DOHH2 (cell line): ENCODE results near the gene GOSR2.
A peak's percentile ranks its signal among the peaks of the same experiment; 100 is the strongest.
"Not testable (repeated sequence)": the region's sequence is repeated elsewhere in the genome, so short reads cannot be mapped to it uniquely, and the experiment has no call there.

Experiments used
- H3F3A ChIP-seq: fragments of 200-600 bp; sonication (generic), shearing (Covaris generic); 2 replicates; pipeline ENCODE4 v1.6.0; 2016; ENCODE audit warnings: antibody characterized with exemption, mild to moderate bottlenecking; ENCODE audit not compliant: control insufficient read depth, insufficient read depth
- H3K27ac ChIP-seq: fragments of 200-600 bp; sonication (generic); 2 replicates; pipeline ENCODE4 v1.5.1; 2014; ENCODE audit warnings: low read depth, mild to moderate bottlenecking, low read length, moderate library complexity
- H3K27me3 ChIP-seq: fragments of 200-600 bp; sonication (generic); 2 replicates; pipeline ENCODE4 v1.6.1; 2014; ENCODE audit warnings: mild to moderate bottlenecking, low read length, mixed read lengths; ENCODE audit not compliant: control insufficient read depth
- H3K36me3 ChIP-seq: fragments of 200-600 bp; sonication (generic); 2 replicates; pipeline ENCODE4 v1.6.1; 2014; ENCODE audit warnings: mild to moderate bottlenecking, low read length, moderate library complexity, mixed read lengths; ENCODE audit not compliant: control insufficient read depth
- H3K4me1 ChIP-seq: fragments of 200-600 bp; sonication (generic); 2 replicates; pipeline ENCODE4 v1.6.1; 2014; ENCODE audit warnings: mild to moderate bottlenecking, low read length, mixed read lengths; ENCODE audit not compliant: control insufficient read depth
- H3K4me2 ChIP-seq: fragments of 200-600 bp; sonication (generic); 2 replicates; pipeline ENCODE4 v1.6.0; 2014; ENCODE audit warnings: mild to moderate bottlenecking, low read length, moderate library complexity
- H3K4me3 ChIP-seq: fragments of 200-600 bp; sonication (generic); 2 replicates; pipeline ENCODE4 v1.5.1; 2014; ENCODE audit warnings: mild to moderate bottlenecking, low read length, mixed read lengths
- H3K79me2 ChIP-seq: fragments of 200-600 bp; sonication (generic); 2 replicates; pipeline ENCODE4 v1.6.1; 2014; ENCODE audit warnings: mild to moderate bottlenecking, low read length, mixed read lengths; ENCODE audit not compliant: control insufficient read depth
- H3K9me2 ChIP-seq: fragments of 200-600 bp; sonication (generic); replicated peaks from 2 replicates; pipeline ENCODE4 v1.6.1; 2014; ENCODE audit warnings: mild to moderate bottlenecking, low read length, mixed read lengths; ENCODE audit not compliant: control insufficient read depth
- H3K9me3 ChIP-seq: fragments of 200-600 bp; sonication (generic); 2 replicates; pipeline ENCODE4 v1.6.1; 2014; ENCODE audit warnings: antibody characterized with exemption, low read length, mixed read lengths; ENCODE audit not compliant: control insufficient read depth, insufficient read depth
- H4K20me1 ChIP-seq: fragments of 200-600 bp; sonication (generic); 2 replicates; pipeline ENCODE4 v1.6.0; 2014; ENCODE audit warnings: low read depth, mild to moderate bottlenecking, antibody characterized with exemption, low read length, moderate library complexity; ENCODE audit not compliant: control insufficient read depth, insufficient read depth
- EZH2phosphoT487 ChIP-seq: fragments of 200-600 bp; sonication (generic); IDR thresholded peaks from 2 replicates; pipeline ENCODE4 v1.6.1; 2017; ENCODE audit warnings: borderline replicate concordance, mild to moderate bottlenecking, antibody characterized with exemption, low read length, moderate library complexity, mixed read lengths
- TF ChIP-seq, protein P1 (sequence below): fragments of 200-600 bp; sonication (generic); IDR thresholded peaks from one replicate; pipeline ENCODE4 v1.5.1; 2014; ENCODE audit warnings: antibody characterized with exemption, mild to moderate bottlenecking, low read depth, low read length; ENCODE audit not compliant: poor library complexity, severe bottlenecking

Gene GOSR2

GRCh38 chr17:46916623-46917022 lies 6.3 kb upstream of the GOSR2 start:
- H3K27ac ChIP-seq: no peak overlapping the region
- TF ChIP-seq, protein P1, sequence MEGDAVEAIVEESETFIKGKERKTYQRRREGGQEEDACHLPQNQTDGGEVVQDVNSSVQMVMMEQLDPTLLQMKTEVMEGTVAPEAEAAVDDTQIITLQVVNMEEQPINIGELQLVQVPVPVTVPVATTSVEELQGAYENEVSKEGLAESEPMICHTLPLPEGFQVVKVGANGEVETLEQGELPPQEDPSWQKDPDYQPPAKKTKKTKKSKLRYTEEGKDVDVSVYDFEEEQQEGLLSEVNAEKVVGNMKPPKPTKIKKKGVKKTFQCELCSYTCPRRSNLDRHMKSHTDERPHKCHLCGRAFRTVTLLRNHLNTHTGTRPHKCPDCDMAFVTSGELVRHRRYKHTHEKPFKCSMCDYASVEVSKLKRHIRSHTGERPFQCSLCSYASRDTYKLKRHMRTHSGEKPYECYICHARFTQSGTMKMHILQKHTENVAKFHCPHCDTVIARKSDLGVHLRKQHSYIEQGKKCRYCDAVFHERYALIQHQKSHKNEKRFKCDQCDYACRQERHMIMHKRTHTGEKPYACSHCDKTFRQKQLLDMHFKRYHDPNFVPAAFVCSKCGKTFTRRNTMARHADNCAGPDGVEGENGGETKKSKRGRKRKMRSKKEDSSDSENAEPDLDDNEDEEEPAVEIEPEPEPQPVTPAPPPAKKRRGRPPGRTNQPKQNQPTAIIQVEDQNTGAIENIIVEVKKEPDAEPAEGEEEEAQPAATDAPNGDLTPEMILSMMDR: no peak
- H3K9me2 ChIP-seq: no peaks in the 10 kb centered on the region
- no peaks in the 10 kb centered on the region for H3F3A ChIP-seq
- no peak overlapping the region for H3K4me2 ChIP-seq
- H3K27me3 ChIP-seq: no peaks in the 10 kb centered on the region
- no peaks in the 10 kb centered on the region for H4K20me1 ChIP-seq
- H3K9me3 ChIP-seq: no peaks in the 10 kb centered on the region
- no peaks in the 10 kb centered on the region for H3K4me1 ChIP-seq
- no peaks in the 10 kb centered on the region for H3K36me3 ChIP-seq
- H3K4me3 ChIP-seq: no peak overlapping the region
- no peaks in the 10 kb centered on the region for H3K79me2 ChIP-seq

- H3K79me2 ChIP-seq: no peaks in the 10 kb centered on the region
- TF ChIP-seq, protein P1: no peak
- no peak for TF ChIP-seq EZH2phosphoT487
- no peak overlapping the region for H3K4me2 ChIP-seq
- no peaks in the 10 kb centered on the region for H3K9me2 ChIP-seq
- no peaks in the 10 kb centered on the region for H3K4me1 ChIP-seq
- no peaks in the 10 kb centered on the region for H3F3A ChIP-seq
- H3K27ac ChIP-seq: no peak overlapping the region
- no peaks in the 10 kb centered on the region for H3K27me3 ChIP-seq
- no peaks in the 10 kb centered on the region for H3K36me3 ChIP-seq
- no peaks in the 10 kb centered on the region for H3K9me3 ChIP-seq
- no peaks in the 10 kb centered on the region for H4K20me1 ChIP-seq
- no peak overlapping the region for H3K4me3 ChIP-seq
These were observed 5.9 kb upstream of the GOSR2 start for GRCh38 chr17:46917041-46917440.

- Histone ChIP-seq H3K79me2 (no peaks in the 10 kb centered on the region), H3K9me2 (no peaks in the 10 kb centered on the region), H3K4me3 (no peak overlapping the region), H3K4me1 (no peaks in the 10 kb centered on the region), H3K36me3 (no peaks in the 10 kb centered on the region), H3K27me3 (no peaks in the 10 kb centered on the region), H3K27ac (no peak overlapping the region), H3F3A (no peaks in the 10 kb centered on the region), H3K4me2 (no peak overlapping the region), H4K20me1 (no peaks in the 10 kb centered on the region), H3K9me3 (no peaks in the 10 kb centered on the region)
- TF ChIP-seq EZH2phosphoT487: no peak
- TF ChIP-seq, protein P1: no peak
These were observed 5.4 kb upstream of the GOSR2 start for GRCh38 chr17:46917516-46917915.

- not testable (repeated sequence) for H3K36me3 ChIP-seq, H3K27ac ChIP-seq, H3K9me2 ChIP-seq, H3K9me3 ChIP-seq, H4K20me1 ChIP-seq, H3F3A ChIP-seq, H3K27me3 ChIP-seq
- Histone ChIP-seq H3K4me1 (peaks cover 11% of the 10 kb centered on the region), H3K4me2 (0 out of 2 replicates have a peak overlapping the region, but pooled peaks have one; percentile 69), H3K4me3 (peak overlapping the region; percentile 77), H3K79me2 (peaks cover 41% of the 10 kb centered on the region)
These were observed 998 bp upstream of the GOSR2 start for GRCh38 chr17:46921962-46922361.
